Renal cortex interstitium (tissue), 11 donors: ENCODE results near the gene YARS2. TPM values are rescaled to one million over a fixed set of nuclear protein-coding genes. Genes with fewer than 3 reads are reported as not detected.
A peak's percentile ranks its signal among the peaks of the same experiment; 100 is the strongest.
"Not testable (repeated sequence)": the region's sequence is repeated elsewhere in the genome, so short reads cannot be mapped to it uniquely, and the experiment has no call there.

Experiments used
- DNase-seq, 11 donors: peaks; one replicate each; pipeline ENCODE4 v3.0.0-alpha.2; 2013; ENCODE audit warnings: low read depth in 9 of 11, low spot score in 4 of 11; ENCODE audit errors: extremely low read depth in 1 of 11
- polyA plus RNA-seq, 3 donors: library from polyadenylated mRNA; unstranded; fragments of 120-200 nt; gene quantifications; one replicate each; pipeline ENCODE4 v1.2.1, GENCODE V29; 2013; ENCODE audit not compliant: insufficient read length in 3 of 3

The YARS2 gene
- polyA plus RNA-seq, 3 donors = 30.7 to 31.7 (median 31.1) TPM

DNA sequence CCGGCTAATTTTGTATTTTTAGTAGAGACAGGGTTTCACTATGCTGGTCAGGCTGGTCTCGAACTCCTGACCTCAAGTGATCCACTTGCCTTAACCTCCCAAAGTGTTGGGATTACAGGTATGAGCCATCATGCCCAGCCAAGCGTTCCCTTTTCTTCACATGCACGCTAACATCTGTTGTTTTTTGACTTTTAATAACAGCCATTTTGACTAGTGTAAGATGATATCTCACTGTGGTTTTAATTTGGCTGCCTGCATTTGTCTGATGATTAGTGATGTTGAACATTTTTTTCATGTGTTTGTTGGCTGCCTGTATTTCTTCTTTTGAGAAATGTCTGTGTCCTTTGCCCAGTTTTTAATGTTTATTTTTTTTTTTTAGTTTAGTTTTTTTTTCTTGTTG, 10.2 kb upstream of the YARS2 start:
- no peak for DNase-seq

DNA sequence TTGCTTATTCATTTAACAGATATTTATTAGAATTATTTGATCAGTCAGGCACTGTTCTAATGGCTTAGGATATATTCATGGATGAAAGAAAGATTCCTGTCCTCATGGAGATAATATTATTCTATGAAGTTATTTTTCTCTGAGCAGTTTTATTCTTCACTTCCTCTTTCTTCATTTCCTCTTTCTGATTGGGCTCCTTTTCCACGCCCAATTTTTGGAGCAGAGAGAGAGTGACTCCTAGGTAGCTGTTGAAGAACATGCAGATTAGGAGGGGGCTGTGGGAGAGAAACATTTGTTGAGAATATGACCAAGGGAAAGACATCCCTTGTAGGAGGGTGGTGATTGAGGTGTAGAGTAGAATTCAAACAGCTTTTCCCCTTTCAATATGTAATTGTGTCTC, 6.0 kb upstream of the YARS2 start:
- DNase-seq = no peak

DNA sequence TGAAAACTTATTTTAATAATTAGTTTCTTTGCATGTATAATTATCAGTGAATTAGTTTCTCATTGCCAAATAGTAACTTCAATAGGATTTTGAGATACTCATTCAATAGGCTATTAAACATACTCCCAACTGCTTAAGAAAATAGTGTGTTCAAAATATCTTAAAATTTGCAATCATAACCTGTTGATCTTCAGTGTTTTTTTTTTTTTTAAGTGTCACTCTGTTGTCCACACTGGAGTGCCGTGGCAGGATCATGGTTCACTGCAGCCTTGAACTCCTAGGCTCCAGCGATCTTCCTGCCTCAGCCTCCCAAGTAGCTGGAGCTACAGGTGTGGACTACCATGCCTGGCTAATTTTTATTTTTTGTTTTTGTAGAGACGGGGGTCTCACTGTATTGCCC, 1.5 kb upstream of the YARS2 start:
- DNase-seq = no peak

DNA sequence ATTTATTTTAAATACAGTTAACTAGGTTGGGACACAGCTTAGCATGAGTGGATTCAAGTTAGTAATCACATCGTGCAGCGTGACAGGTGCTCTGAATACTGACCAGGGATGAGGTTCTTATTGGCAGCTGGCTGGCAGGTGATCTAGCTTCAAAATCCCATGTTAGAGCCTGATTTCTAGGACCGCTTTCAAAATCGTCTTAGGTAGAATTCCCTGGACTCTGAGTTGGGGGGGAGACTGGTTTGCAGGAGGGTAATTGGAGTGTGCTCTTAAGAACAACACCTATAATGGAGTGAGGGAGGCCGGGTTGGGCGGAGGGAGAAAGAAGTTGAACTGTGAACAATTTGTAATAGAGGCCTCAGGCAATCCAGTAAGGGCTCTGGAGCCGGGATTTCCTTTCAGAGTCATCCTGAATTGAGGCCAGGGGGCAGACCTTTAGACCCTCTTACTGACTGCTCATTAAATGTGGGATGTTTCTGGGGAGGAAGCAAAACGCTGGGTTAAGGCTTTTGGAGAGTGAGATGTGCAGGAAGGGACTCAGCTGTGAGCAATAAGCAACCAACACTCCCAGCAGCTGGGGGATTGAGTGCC, 874 bp upstream of the YARS2 start:
- DNase-seq = peak in 5 of 11 donors; percentile 24 to 57 (median 29)

DNA sequence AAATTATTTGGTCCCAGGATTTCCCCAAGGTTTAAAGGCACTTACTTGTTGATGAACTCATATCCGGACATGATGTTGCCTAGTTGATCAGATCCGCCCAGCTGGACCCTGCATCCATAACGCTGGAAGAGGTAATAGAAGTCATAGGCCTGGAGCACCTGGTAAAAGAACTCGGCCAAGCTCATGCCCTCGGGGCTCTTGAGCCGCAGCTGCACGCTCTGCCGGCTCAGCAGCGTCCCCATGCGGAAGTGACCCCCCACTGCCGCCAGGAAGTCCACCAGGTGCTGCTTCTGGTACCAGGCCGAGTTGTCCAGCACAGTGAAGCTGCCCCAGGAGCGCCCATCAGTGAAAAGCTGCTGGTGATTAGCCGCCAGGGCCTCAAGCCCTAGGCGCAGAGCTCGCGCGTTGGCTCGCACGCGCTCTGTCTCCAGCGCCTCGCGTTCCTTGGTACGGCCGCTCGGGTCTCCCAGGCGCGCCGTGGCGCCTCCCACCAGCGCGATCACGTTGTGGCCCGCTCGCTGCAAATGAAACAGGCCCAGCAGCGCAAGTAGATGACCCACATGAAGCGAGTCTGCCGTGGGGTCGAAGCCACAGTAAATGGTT, 545 bp downstream of the YARS2 start:
- peak; percentile 4 to 70 (median 54) for DNase-seq

DNA sequence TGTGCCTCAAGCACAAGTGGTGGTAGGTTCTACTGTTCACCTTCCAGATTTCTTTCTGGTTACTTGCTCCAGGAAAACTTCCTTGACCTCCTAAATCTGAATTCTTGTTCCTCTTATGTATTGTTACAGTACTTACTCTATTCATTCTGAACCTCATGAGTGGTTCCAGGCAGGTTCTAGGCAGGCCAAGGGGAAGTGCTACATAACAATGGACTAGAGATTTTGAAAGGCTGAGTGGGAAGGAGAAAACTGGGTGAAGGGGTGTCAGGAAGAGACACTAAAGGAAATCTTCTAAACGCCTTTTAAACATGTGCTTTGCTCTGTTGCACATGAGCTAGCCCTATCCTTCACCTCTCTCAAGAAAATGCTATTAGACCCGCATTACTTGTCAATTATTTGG, 1.6 kb downstream of the YARS2 start:
- no peak for DNase-seq

DNA sequence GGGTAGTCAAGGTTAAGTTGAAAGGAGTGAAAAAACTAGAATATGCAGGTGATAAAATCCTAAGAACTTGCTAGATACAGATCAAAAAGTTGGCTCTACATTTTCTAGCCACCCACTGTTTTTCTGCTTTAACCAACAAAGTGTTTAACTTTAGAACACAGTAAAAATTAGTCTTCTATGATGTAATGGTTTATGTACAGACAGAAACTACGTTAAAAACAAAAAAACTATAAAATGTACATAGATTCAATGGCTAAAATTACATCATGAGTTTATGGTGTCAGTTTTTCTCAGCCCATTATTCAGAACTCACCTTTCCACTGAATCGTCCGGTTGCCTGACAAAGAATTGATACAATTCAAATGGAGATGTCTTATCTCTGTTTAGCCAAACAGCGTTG, 2.1 kb downstream of the YARS2 start:
- no peak for DNase-seq

DNA sequence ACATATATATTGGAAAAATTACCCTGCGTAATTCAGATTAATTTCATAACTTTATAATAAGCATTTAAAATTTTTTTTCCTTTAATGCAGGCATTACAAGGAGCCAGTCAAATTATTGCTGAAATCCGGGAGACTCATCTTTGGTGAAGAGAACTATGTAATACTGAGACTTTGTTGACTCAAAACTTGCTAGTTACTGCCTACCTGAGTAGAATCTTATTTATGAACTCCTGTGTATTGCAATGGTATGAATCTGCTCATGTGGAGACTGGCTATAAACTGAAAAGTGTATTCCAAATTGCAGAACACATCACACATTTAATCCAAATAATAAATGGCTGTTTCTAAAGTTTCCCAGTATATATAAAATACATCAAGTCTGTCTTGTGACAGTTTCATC, 12.4 kb downstream of the YARS2 start:
- DNase-seq = no peak

DNA sequence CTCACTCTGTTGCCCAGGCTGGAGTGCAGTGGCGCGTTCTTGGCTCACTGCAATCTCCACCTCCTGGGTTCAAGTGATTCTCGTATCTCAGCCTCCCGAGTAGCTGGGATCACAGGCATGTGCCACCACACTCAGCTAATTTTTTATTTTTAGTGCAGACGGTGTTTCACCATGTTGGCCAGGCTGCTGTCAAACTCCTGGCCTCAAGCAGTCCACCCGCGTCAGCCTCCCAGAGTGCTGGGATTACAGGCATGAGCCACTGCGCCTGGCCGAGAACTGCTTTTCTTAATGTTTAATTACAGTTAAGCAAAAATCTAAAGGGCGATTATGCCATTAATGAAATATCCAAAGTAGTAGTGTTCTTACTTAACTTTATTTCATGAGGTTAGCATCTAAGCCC, 13.6 kb downstream of the YARS2 start:
- no peak for DNase-seq

DNA sequence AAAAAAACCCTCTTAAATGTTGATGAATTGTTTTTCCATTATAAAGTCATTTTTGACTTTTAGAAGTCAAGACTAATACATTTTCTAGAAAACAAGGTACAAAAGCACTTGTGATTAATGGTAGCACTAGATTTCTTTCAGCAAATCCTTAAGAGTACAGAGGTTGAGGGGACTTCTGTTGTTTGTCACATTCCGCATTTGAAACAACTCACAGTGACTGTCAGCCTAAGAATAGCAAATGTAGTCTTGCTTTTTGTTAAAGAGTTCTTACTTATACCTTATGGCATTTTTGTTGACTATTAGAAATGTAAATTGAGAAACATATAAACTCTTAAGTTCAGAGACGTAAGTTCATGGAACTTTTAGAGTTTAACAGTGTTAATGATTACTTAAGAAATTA, 16.4 kb downstream of the YARS2 start:
- no peak for DNase-seq

DNA sequence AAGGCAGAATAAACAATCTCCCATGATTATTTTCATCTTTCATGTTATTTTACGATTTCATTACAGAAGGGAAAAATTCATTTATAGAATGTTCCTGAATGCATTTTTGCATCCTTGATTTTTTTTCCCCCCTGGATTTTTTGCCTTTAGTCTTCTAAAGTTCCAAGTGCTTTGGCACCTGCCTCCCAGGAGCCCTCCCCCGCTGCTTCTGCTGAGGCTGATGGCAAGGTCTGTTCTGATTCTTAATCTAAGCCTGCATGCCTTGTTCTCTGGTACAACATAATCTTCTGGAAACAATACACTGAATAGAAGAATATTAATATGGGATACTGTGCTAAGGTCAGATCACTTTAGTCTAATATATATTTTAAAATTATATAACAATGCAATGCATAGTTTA, 18.0 kb downstream of the YARS2 start:
- DNase-seq = no peak

DNA sequence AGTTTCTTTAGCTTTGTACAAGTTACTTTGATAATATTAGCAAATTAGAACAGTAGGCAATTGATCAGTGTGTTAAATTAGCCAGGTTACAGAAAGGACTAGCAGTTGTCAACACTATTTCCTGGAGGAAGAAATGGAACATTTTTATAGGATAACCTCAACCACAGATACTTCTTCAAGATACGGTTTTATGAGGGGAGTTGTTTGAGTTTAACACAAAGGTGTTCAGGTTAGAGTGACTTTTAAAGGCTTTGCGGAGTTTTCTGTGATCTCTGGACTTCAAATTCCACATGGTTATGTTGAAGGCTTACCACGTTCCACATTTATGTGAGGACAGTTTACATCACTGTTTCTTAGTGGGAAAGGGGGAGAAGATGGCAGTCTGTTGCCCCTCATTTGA, 19.3 kb downstream of the YARS2 start:
- no peak for DNase-seq

DNA sequence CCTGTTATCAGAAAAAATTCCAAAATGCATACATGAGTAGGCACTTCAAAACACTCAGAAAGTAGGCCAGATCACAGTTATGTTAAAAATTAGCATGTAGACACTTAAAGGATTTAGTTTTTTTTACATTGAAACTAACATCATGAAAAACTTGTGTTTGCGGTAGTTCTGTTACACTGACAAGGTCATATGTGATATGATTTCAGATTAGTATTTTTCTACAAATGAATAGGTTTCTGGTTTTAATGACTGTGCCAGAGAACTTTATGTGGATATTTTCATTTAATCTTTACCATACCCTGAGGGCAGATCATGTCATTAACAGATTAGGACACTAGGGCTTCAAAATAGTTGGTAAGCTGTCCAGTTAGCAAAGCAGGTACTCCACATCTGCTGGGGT, 20.7 kb downstream of the YARS2 start:
- DNase-seq = no peak

DNA sequence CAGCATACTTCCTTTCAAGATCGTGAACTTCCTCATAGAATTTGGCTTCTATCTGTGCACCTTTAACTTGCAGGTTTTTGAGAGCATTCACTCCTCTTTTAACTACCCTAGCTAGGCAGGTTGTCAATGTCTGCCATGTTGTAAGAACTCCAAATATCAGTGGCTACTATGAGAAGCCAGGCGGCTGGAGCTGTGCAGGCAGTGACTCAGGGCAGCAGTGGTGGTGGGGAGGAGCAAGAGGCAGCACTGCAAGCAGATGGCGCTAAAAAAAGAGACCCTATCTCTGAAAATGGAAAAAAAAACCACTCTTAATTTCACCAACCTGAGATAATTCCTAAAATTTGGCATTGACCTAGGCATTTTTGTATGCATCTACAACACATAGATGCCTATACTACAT, 28.5 kb downstream of the YARS2 start:
- no peak for DNase-seq

DNA sequence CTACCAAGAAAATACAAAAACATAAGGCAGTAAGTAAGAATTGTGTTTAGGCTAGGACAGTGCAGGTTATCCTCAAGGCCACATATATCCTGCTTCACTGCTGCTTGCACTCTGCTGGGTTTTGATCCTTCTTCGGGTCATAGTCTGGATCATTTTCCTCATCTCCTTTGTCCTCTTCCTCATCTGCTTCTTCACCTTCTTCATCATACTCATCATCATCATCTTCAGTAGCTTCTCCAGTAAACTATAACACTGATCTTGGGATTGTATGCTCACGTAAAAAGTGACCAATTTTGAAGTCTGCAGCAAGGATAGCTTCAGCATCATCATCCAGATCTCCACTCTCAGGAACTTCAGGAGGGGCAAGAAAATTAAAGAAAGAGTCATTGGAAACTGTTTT, 29.4 kb downstream of the YARS2 start:
- no peak for DNase-seq

DNA sequence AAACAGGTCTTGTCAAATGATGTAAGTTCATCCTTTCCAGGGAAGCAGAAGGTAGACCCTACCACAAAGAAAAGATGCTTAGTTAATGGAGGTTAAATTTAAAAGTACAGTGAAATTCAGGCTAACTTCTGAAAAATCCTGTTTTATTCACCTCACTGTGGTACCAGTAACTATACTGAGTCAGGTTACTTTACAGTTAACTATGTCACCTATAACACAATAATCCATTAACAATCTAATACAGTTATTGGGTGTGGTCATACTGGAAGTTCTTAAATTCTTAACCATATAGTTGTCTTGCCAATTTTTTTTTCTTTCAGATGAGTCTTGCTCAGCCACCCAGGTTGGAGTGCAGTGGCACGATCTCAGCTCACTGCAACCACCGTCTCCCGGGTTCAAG, 30.4 kb downstream of the YARS2 start:
- not testable (repeated sequence) for DNase-seq

DNA sequence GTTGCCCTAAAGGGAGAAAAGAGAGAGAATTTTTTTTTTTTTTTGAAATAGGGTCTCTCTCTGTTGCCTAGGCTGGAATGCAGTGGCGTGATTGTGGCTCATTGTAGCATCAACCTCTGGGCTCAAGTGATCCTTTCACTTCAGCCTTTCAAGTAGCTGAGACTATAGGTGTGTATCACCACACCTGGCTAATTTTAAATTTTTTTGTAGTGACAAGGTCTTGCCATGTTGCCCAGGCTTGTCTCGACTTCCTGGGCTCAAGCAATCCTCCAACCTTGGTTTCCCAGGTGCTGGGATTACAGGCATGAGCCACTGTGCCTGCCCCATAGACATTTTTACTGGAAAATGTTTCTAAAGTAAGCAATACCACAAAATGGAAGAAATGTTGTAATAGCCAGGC, 36.8 kb downstream of the YARS2 start:
- no peak for DNase-seq

DNA sequence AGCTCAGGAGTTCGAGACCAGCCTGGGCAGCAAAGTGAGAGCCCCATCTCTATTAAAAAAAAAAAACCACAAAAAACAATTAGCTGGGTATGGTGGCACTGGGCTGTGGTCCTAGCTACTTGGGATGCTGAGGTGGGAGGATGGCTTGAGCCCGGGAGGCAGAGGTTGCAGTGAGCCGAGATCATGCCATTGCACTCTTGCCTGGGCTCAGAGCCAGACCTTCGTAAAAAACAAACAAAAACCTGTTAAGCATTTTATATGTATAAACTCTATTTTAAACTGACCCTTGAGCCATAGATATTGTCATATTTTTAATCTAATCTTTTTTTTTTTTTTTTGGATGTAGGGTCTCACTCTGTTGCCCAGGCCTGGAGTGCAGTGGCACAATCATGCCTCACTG, 40.9 kb downstream of the YARS2 start:
- DNase-seq = no peak

DNA sequence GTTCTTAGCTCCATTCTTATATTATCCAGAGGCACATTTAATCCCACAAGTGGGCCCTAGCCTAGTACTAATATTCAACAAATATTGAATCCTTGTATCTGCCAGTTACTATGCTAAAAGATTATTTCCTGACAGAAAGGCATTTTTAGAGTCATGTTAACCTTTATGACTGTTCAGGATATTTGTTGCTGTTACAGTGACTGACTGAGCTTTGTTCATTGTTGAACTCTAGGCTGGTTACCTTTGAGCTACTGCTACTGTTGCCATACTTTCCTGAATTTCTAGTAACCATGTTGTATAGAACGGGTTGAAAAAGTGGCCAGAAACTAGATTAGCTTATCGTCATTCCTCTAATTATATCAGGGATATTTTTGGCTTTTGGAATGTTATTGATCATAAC, 46.8 kb downstream of the YARS2 start:
- no peak for DNase-seq

DNA sequence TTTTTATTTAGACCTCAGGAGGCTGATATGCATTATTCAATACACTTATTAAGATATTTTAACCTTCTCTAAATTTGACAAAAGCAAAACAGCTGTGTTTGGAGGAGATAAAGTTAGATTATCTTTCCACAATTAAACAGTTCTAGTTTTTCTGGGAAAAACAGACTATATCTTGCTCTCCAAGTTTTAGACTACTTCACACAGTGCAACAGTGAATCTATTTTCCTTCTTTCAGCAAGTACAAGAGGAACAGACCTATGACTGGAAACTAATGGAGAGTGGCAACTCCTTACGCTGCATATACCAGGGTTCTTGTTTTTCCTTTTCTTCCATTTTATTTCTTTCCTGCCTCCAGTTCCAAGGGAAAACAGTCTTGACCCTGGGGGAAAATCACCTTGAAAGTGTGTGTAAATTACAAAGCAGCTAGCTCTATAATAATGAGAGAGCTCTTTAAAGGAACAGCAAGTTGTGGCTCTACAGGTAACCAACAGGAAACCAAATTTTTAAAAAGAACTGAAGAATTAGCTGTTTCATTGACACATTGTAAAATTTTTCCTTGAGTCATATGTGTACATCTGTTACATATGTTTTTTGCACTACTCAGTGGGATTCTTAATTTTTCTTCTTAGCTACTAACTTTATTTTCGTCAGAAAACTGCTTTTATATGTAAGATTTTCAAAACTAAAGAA, 49.2 kb downstream of the YARS2 start:
- DNase-seq = no peak

DNA sequence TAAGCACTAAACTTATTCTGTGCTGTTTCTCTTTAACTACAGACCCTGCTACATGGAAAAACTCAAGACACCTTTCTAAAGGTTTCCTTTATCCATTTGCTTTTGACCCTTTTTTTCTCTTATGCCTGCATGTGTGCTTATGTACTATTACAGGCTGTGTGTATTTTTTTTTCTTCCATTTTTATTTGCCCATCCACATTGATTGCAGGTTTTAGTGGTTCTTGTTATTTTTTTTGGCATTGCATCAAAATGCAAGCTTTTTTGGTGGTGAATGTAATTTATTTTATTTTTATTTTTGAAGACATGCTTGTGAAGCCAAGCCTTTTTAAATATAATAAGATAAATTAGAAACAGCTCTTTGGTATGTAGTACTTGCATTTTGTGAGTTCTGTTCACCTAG, 49.9 kb downstream of the YARS2 start:
- DNase-seq = no peak
